ENCODE results near the gene ITGB3. TPM values are rescaled to one million over a fixed set of nuclear protein-coding genes. Genes with fewer than 3 reads are reported as not detected.

Gene ITGB3
- total and polyA plus RNA-seq, 3 donors from 2014 or later: 6.9 to 10.3 (median 7.6) TPM

DNA sequence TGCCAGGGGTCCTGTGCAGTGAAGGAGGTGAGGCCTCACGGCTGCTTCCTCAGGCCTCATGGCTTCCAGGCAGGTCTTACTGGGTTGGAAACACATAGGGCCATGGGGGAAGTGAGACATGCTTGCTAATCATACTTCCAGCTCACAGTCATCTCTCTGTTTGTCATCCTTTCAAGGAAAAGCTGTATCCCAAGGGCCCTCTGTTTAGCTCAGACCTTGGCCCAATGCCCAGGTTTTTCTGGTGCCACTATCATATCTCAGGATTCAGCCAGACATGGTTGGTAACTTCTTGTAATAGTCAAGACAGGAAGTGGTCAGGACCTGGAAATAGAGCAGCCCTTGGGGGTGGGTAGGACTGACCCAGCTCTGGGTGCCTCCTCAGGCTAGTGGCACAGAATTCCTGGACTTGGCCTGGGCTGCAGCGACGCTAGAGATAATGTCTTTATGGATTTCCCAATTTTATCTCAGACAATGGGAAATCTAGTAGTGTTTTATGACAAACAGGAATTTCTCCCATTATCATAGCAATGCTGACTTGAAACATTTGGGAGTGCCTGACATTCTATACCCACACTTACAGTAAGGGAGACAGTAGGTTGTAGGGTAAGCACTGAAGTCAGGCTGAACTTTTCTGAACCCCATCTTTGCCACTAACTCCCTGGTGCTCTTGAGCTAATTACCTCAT lies 13.5 kb upstream of the ITGB3 start:
- TF ChIP-seq, protein P1, sequence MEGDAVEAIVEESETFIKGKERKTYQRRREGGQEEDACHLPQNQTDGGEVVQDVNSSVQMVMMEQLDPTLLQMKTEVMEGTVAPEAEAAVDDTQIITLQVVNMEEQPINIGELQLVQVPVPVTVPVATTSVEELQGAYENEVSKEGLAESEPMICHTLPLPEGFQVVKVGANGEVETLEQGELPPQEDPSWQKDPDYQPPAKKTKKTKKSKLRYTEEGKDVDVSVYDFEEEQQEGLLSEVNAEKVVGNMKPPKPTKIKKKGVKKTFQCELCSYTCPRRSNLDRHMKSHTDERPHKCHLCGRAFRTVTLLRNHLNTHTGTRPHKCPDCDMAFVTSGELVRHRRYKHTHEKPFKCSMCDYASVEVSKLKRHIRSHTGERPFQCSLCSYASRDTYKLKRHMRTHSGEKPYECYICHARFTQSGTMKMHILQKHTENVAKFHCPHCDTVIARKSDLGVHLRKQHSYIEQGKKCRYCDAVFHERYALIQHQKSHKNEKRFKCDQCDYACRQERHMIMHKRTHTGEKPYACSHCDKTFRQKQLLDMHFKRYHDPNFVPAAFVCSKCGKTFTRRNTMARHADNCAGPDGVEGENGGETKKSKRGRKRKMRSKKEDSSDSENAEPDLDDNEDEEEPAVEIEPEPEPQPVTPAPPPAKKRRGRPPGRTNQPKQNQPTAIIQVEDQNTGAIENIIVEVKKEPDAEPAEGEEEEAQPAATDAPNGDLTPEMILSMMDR (IDR thresholded peaks at IDR 0.05): no peak
- no peak for TF ChIP-seq POLR2A (IDR thresholded peaks at IDR 0.05)
- WGBS, 2 donors: 51 to 54% methylated on average over 3 of the region's 3 CpGs
- H3K4me3 ChIP-seq: no peak overlapping the region

DNA sequence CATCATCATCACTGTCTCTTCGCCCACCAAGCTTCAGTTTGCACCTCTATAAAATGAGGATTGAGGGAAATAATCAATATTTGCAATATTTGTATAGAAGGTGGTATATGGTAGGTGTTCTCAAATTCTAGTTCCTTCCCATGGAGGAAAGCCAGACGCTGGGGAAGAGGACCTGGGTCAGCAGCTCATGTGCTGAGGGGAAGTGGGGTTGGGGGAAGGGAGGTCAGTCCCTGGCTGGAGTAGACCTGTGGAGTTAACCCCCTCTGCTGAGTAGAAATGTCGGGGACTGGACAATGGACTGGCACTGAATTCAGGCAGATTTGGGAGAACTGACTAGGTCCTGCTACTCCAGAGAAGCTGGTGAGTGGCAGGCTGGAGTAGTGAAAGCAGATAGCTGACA lies 12.8 kb upstream of the ITGB3 start:
- peaks cover 13% of the 10 kb centered on the region for H3K4me1 ChIP-seq
- no peaks in the 10 kb centered on the region for H3K27me3 ChIP-seq
- 75 to 82% methylated on average over 3 of the region's 3 CpGs for WGBS, 2 donors
- DNase-seq: no peak
- no peaks in the 10 kb centered on the region for H3K9me3 ChIP-seq
- TF ChIP-seq, protein P1 (IDR thresholded peaks at IDR 0.05): no peak
- TF ChIP-seq POLR2A (IDR thresholded peaks at IDR 0.05): no peak
- no peaks in the 10 kb centered on the region for H3K36me3 ChIP-seq (ENCODE audit: low read depth, missing control alignments)
- H3K4me3 ChIP-seq: no peak overlapping the region
- peak overlapping the region in 1 of 2 donors; percentile 15 for H3K27ac ChIP-seq
- intact Hi-C loops (cut with DNase I; ENCODE audit: low total_unique reads): no loop called here

More for the DNA sequence above, 13.5 kb upstream of the ITGB3 start:
- DNase-seq: peak; percentile 86
- Histone ChIP-seq H3K9me3 (no peaks in the 10 kb centered on the region), H3K27me3 (no peaks in the 10 kb centered on the region), H3K36me3 (ENCODE audit: low read depth, missing control alignments) (no peaks in the 10 kb centered on the region), H3K27ac (peak overlapping the region; percentile 15 to 50), H3K4me1 (peaks cover 13% of the 10 kb centered on the region)
- intact Hi-C loops (cut with DNase I; ENCODE audit: low total_unique reads): loop anchor here (10.0 kb wide), 1 partner anchor 75 kb away; no protein-coding TSS in a partner anchor

DNA sequence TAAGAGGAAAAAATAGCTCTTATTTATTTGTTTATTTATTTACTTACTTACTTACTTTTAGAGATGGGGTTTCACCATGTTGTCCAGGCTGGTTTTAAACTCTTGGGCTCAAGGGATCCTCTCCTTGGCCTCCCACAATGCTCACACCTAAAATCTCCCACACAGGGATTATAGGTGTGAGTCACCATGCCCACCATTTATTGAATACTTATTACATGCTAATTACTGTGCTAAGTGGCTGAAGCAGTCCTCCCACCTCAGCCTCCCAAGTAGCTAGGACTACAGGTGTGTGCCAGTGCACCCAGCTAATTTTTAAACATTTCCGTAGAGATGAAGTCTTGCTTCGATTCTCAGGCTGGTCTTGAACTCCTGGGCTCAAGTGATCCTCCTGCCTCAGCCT lies 11.0 kb upstream of the ITGB3 start:
- Histone ChIP-seq H3K27me3 (no peaks in the 10 kb centered on the region), H3K27ac (no peak overlapping the region), H3K4me1 (peaks cover 13% of the 10 kb centered on the region), H3K9me3 (no peaks in the 10 kb centered on the region), H3K36me3 (ENCODE audit: low read depth, missing control alignments) (no peaks in the 10 kb centered on the region), H3K4me3 (no peak overlapping the region)
- WGBS, 2 donors: 96 to 100% methylated on average over 2 of the region's 2 CpGs
- TF ChIP-seq, protein P1 (IDR thresholded peaks at IDR 0.05): no peak
- no peak for TF ChIP-seq POLR2A (IDR thresholded peaks at IDR 0.05)
- intact Hi-C loops (cut with DNase I; ENCODE audit: low total_unique reads): no loop called here
- no peak for DNase-seq

DNA sequence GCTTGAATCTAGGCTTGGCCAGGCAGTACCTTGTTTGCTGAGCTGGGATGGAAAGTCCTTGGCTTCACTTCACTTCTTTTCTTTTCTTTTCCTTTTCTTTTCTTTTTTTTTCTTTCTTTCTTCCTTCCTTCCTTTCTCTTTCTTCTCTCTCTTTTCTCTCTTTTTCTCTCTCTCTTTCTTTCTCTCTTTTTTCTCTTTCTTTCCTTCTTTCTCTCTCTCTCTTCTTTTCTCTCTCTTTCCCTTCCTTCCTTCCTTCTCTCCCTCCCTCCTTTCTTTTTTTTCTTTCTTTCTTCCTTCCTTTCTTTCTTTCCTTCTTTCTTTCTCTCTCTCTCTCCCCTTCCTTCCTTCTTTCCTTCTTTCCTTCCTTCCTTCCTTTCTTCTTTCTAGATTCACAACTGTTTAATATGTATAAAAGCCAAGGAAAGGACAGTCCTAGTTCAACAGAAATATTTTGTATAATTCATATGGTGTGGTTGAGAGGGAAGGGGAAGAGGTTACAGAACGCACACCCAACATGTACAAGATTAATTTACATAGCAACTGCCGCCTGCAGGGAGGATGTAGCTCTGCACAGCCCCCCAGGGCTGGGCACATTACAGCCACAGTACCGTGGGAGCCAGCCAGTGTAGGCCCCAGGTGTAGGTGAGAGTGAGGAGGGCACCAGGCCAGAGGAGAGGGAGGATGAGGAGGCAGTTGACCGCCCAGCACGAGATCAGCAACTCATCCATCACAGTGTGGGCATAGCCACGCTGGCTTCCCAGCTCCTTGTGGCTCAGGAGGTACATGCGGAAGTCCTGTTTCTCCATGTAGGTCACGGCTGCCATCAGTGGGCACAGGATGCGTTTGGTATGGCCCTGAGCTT lies 9.7 kb upstream of the ITGB3 start:
- Histone ChIP-seq H3K4me1 (peaks cover 13% of the 10 kb centered on the region), H3K9me3 (no peaks in the 10 kb centered on the region), H3K27me3 (no peaks in the 10 kb centered on the region), H3K36me3 (ENCODE audit: low read depth, missing control alignments) (no peaks in the 10 kb centered on the region), H3K4me3 (no peak overlapping the region), H3K27ac (no peak overlapping the region)
- 89 to 96% methylated on average over 5 to 9 of the region's 9 CpGs for WGBS, 2 donors
- intact Hi-C loops (cut with DNase I; ENCODE audit: low total_unique reads): no loop called here
- no peak for DNase-seq
- TF ChIP-seq POLR2A (IDR thresholded peaks at IDR 0.05): no peak
- TF ChIP-seq, protein P1 (IDR thresholded peaks at IDR 0.05): no peak
